ENCODE results near the gene SPAG4.

The SPAG4 gene

DNA sequence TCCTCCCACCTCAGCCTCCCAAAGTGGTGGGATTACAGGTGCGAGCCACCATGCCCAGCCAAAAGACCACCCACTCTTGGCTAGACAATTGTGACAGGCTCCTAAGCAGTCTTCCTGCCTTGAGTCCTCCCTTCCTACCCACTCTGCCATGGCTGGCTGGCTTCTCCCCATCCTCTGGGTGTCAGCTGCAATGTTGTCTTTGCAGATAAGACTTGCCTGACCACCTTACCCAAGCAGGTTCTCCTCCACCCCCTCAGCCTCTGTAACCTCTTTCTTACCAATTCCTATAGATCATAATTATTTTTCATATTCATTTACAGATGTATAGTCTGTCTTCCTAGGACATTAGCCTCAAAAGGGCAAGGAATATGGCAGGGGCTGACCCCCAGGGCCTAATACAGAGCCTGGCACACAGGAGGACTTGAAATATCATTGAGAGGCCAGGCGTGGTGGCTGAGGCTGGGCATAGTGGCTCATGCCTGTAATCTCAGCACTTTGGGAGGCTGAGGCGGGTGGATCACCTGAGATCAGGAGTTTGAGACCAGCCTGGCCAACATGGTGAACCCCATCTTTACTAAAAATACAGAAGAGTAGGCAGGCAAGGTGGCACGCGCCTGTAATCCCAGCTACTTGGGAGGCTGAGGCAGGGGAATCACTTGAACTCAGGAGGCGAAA, 28.7 kb upstream of the SPAG4 start:
- no peaks in the 10 kb centered on the region for H3K9me3 ChIP-seq (ENCODE audit: insufficient read depth, low read depth, low read length)
- no peak overlapping the region for H3K9ac ChIP-seq (ENCODE audit: low read depth, low read length)
- H3K4me1 ChIP-seq (ENCODE audit: insufficient read depth, low read length): no peaks in the 10 kb centered on the region
- H3K36me3 ChIP-seq (ENCODE audit: insufficient read depth, low read depth, low read length): no peaks in the 10 kb centered on the region
- no peak overlapping the region for H3K4me3 ChIP-seq (ENCODE audit: low read length)
- no peaks in the 10 kb centered on the region for H3K27me3 ChIP-seq (ENCODE audit: insufficient read depth, low read length)
- H3K27ac ChIP-seq (ENCODE audit: low read length): no peak overlapping the region

DNA sequence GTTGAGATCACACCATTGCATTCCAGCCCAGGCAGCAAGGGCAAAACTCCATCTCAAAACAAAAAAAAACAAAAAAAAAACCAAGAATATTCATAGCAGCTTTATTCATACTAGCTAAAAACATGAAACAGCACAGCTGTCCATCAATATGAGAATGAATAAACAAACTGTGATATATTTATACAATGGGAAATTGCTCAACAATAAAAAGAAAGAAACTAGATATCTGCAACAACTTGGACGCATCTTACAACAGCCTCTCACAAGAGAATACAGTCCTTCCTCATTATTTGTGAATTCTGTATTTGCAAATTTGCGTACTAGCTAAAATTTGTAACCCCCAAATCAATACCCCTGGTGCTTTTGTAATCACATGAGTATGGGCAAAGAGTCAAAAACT, 28.2 kb upstream of the SPAG4 start:
- H3K4me3 ChIP-seq (ENCODE audit: low read length): no peak overlapping the region

DNA sequence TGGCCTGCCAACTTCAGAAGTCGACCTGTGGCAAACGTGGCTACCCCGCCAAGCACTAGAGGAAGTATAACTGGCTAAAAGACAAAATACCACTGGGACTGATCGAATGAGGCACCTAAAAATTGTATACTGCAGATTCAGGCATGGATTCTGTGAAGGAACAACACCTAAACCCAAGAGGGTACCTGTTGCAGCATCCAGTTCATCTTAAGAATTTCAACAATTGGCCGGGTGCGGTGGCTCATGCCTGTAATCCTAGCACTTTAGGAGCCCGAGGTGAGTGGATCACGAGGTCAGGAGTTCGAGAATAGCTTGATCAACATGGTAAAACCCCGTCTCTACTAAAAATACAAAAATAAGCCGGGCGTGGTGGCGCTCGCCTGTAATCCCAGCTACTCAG, 27.2 kb upstream of the SPAG4 start:
- H3K9ac ChIP-seq (ENCODE audit: low read depth, low read length): no peak overlapping the region
- H3K27ac ChIP-seq (ENCODE audit: low read length): no peak overlapping the region
- no peaks in the 10 kb centered on the region for H3K27me3 ChIP-seq (ENCODE audit: insufficient read depth, low read length)
- no peak overlapping the region for H3K4me3 ChIP-seq (ENCODE audit: low read length)
- H3K36me3 ChIP-seq (ENCODE audit: insufficient read depth, low read depth, low read length): no peaks in the 10 kb centered on the region
- no peaks in the 10 kb centered on the region for H3K4me1 ChIP-seq (ENCODE audit: insufficient read depth, low read length)
- H3K9me3 ChIP-seq (ENCODE audit: insufficient read depth, low read depth, low read length): no peaks in the 10 kb centered on the region

More for the DNA sequence above, 28.2 kb upstream of the SPAG4 start:
- Histone ChIP-seq H3K36me3 (ENCODE audit: insufficient read depth, low read depth, low read length) (no peaks in the 10 kb centered on the region), H3K9me3 (ENCODE audit: insufficient read depth, low read depth, low read length) (no peaks in the 10 kb centered on the region), H3K27me3 (ENCODE audit: insufficient read depth, low read length) (no peaks in the 10 kb centered on the region), H3K4me1 (ENCODE audit: insufficient read depth, low read length) (no peaks in the 10 kb centered on the region), H3K9ac (ENCODE audit: low read depth, low read length) (no peak overlapping the region), H3K27ac (ENCODE audit: low read length) (no peak overlapping the region)

DNA sequence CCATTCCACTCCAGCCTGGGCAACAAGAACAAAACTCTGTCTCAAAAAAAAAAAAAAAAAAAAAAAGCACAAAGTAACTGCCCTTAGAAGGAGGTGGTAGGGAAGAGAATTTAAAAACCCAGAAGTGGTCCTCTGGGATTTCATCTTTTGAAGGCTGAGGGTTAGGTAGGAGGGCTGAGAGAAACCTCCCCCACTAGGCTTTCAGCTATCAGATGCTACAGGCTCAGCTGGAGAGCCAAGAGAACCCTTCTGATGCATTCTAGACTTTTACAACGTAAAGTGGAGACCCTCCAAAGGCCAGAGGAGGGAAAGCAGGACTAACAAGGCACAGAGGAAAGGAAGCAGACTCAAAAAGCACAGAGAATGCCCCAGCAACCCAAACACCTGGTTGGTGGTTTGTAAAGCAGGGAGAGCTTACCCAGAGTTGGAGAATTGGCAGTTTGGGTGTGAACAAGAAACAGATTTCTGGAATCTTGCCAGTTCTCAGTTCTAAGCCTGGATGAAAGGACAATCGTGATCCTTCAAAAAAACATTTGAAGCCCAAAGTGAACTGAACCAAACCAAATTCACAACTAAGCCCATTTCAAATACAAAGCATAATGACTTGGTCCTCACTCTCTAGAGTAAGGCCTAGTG, 23.2 kb upstream of the SPAG4 start:
- H3K27ac ChIP-seq (ENCODE audit: low read length): no peak overlapping the region
- H3K9me3 ChIP-seq (ENCODE audit: insufficient read depth, low read depth, low read length): no peaks in the 10 kb centered on the region
- H3K4me3 ChIP-seq (ENCODE audit: low read length): no peak overlapping the region
- no peaks in the 10 kb centered on the region for H3K36me3 ChIP-seq (ENCODE audit: insufficient read depth, low read depth, low read length)
- no peaks in the 10 kb centered on the region for H3K4me1 ChIP-seq (ENCODE audit: insufficient read depth, low read length)
- H3K9ac ChIP-seq (ENCODE audit: low read depth, low read length): no peak overlapping the region
- no peaks in the 10 kb centered on the region for H3K27me3 ChIP-seq (ENCODE audit: insufficient read depth, low read length)

DNA sequence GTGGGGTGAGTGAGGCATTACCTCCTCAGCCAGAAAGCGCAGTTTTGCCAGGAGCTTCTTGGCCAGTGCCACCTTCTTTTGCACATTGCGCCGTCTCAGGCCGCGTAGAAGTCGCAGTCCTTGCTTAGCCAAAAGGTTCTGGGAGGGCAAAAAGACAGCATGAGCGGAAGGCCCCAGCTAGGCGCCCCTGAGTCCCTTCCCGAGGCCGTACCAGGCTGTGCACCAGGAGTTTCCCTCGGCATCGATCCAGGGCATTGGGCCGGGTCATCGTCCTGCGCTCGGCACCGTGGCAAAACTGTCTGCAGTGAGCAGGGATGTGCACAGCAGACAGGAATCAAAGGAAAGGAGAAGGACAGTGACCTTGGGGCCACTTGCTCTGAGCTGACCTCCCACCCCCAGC, 20.2 kb upstream of the SPAG4 start:
- no peaks in the 10 kb centered on the region for H3K9me3 ChIP-seq (ENCODE audit: insufficient read depth, low read depth, low read length)
- no peaks in the 10 kb centered on the region for H3K4me1 ChIP-seq (ENCODE audit: insufficient read depth, low read length)
- no peak overlapping the region for H3K9ac ChIP-seq (ENCODE audit: low read depth, low read length)
- H3K4me3 ChIP-seq (ENCODE audit: low read length): no peak overlapping the region
- no peak overlapping the region for H3K27ac ChIP-seq (ENCODE audit: low read length)
- H3K27me3 ChIP-seq (ENCODE audit: insufficient read depth, low read length): peaks cover 26% of the 10 kb centered on the region
- H3K36me3 ChIP-seq (ENCODE audit: insufficient read depth, low read depth, low read length): no peaks in the 10 kb centered on the region

DNA sequence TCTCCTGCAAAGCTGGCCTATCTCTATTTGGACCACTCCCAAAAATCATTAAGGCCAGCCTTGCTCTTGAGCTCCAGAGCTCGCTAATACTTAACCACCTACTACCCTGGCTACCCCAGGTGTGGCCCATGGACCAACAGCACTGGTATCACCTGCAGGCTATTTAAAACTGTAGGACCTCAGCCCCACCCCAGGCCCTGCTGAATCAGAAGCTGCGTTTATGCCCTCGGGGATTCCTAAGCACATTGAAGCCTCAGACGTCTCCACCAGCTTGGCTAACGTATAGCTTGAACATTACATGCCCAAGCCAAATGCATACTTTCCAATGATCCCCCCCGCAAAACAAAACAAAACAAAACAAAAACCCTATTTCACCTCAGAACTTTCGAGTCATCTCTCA, 19.7 kb upstream of the SPAG4 start:
- Histone ChIP-seq H3K4me3 (ENCODE audit: low read length) (no peak overlapping the region), H3K27me3 (ENCODE audit: insufficient read depth, low read length) (peaks cover 31% of the 10 kb centered on the region), H3K9ac (ENCODE audit: low read depth, low read length) (no peak overlapping the region), H3K27ac (ENCODE audit: low read length) (no peak overlapping the region), H3K4me1 (ENCODE audit: insufficient read depth, low read length) (no peaks in the 10 kb centered on the region), H3K36me3 (ENCODE audit: insufficient read depth, low read depth, low read length) (no peaks in the 10 kb centered on the region), H3K9me3 (ENCODE audit: insufficient read depth, low read depth, low read length) (no peaks in the 10 kb centered on the region)

DNA sequence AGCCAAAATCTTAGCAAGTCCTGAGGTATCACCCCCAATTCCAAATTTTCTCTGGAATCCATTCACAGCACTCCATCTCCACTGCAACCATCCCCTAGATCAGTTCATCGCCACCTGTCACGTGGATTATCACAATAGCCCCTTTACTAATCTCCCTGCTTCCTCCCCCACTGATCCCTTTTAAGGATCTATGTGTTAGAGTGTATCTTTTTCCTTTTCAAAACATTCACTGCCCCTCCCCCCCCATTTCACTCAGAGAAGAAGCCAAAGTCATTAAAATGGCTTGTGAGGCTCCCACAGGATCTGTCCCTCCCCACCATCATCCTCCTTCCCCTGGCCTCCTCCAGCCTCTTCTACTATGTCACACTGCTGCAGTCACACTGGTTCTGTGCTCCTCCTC, 18.4 kb upstream of the SPAG4 start:
- no peak overlapping the region for H3K27ac ChIP-seq (ENCODE audit: low read length)
- H3K9ac ChIP-seq (ENCODE audit: low read depth, low read length): no peak overlapping the region
- H3K4me3 ChIP-seq (ENCODE audit: low read length): no peak overlapping the region
- peaks cover 44% of the 10 kb centered on the region for H3K27me3 ChIP-seq (ENCODE audit: insufficient read depth, low read length)
- H3K9me3 ChIP-seq (ENCODE audit: insufficient read depth, low read depth, low read length): no peaks in the 10 kb centered on the region; the same call in 1 of the 2 replicates
- H3K4me1 ChIP-seq (ENCODE audit: insufficient read depth, low read length): no peaks in the 10 kb centered on the region
- no peaks in the 10 kb centered on the region for H3K36me3 ChIP-seq (ENCODE audit: insufficient read depth, low read depth, low read length)

DNA sequence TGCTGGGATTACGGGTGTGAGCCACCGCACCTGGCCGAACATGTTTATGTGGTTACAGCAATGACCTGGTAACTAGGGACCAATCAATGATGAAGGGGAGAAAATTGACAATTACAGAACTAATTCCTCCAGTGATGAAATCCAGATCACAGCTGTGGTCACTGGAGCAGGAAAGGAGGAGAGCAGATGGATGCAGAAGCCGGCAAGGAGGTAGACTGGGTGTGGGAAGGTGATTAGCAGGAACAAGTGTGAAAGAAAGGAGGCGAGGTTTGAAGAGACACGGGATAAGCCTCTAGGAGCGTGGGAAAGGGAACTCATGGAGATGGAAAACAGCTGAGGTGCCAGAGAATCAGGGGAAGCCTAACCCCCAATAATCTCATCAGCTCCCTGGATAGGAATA, 17.2 kb upstream of the SPAG4 start:
- H3K4me1 ChIP-seq (ENCODE audit: insufficient read depth, low read length): no peaks in the 10 kb centered on the region
- no peaks in the 10 kb centered on the region; the same call in 1 of the 2 replicates for H3K9me3 ChIP-seq (ENCODE audit: insufficient read depth, low read depth, low read length)
- H3K36me3 ChIP-seq (ENCODE audit: insufficient read depth, low read depth, low read length): no peaks in the 10 kb centered on the region
- no peak overlapping the region for H3K27ac ChIP-seq (ENCODE audit: low read length)
- peaks cover 56% of the 10 kb centered on the region for H3K27me3 ChIP-seq (ENCODE audit: insufficient read depth, low read length)
- no peak overlapping the region for H3K9ac ChIP-seq (ENCODE audit: low read depth, low read length)
- H3K4me3 ChIP-seq (ENCODE audit: low read length): no peak overlapping the region

DNA sequence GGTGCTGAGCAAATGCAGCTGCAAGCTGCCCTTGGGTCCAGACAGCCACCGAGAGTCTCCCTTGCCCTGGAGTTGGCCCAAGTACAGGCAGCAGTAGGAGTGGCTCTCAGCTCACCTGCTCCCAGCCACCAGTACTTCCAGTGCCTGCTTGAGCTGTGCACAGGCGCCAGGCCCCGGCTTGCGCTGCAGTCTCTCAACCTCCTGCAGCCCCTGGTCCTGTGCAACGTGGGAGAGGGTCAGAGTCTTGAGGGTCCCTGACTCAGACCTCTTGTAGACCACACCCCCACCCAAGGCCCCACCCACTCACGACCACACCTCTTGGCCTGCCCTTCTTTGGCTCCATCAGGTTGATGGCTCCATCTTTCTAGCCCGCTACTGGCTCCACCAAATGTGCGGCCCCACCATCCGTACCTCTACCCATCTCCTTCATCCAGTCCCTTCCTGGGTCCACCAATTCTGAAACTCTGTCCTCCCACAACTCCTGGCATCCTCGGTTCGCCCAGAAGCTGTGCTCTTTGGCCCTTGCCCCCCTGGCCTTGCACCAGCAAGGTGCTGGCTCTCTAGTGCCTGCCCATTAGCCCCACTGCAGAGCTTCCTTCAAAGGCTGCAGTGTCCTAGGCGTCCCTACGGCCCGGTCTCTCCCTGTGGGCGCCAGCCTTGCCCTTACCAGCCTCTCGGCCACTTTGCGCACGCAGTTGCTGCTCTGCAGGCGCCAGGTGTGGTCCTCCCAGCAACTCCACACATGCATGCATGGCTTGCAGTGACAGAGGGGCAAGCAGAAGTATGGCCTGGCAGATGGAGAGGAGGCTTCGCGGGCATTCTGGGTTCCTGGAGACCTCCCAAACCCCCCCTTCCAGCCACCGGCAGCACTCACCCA, 16.5 kb upstream of the SPAG4 start:
- H3K9ac ChIP-seq (ENCODE audit: low read depth, low read length): no peak overlapping the region
- peaks cover 63% of the 10 kb centered on the region for H3K27me3 ChIP-seq (ENCODE audit: insufficient read depth, low read length)

DNA sequence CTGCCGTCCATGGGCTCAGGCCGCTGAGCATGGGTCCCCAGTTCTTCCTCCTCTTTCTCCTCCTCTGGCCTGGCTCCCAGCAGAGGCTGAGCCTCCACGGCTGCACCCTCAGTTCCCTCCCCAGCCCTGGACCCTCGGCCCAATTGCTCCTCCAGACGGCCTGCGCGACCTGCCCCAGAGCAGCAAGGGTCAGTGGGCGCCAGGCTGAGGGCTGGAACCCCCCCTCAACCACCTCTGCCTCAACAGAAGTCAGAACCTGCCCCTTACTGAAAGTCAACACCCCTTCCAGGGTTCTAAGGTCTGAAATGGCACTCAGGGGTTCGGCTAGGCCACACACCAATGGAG, 15.9 kb upstream of the SPAG4 start:
- Histone ChIP-seq H3K36me3 (ENCODE audit: insufficient read depth, low read depth, low read length) (no peaks in the 10 kb centered on the region), H3K4me3 (ENCODE audit: low read length) (no peak overlapping the region), H3K4me1 (ENCODE audit: insufficient read depth, low read length) (no peaks in the 10 kb centered on the region), H3K27me3 (ENCODE audit: insufficient read depth, low read length) (peaks cover 63% of the 10 kb centered on the region), H3K9ac (ENCODE audit: low read depth, low read length) (no peak overlapping the region), H3K9me3 (ENCODE audit: insufficient read depth, low read depth, low read length) (no peaks in the 10 kb centered on the region; the same call in 1 of the 2 replicates), H3K27ac (ENCODE audit: low read length) (no peak overlapping the region)

More for the DNA sequence above, 16.5 kb upstream of the SPAG4 start:
- Histone ChIP-seq H3K4me1 (ENCODE audit: insufficient read depth, low read length) (no peaks in the 10 kb centered on the region), H3K9me3 (ENCODE audit: insufficient read depth, low read depth, low read length) (no peaks in the 10 kb centered on the region; the same call in 1 of the 2 replicates), H3K4me3 (ENCODE audit: low read length) (no peak overlapping the region), H3K27ac (ENCODE audit: low read length) (no peak overlapping the region), H3K36me3 (ENCODE audit: insufficient read depth, low read depth, low read length) (no peaks in the 10 kb centered on the region)

DNA sequence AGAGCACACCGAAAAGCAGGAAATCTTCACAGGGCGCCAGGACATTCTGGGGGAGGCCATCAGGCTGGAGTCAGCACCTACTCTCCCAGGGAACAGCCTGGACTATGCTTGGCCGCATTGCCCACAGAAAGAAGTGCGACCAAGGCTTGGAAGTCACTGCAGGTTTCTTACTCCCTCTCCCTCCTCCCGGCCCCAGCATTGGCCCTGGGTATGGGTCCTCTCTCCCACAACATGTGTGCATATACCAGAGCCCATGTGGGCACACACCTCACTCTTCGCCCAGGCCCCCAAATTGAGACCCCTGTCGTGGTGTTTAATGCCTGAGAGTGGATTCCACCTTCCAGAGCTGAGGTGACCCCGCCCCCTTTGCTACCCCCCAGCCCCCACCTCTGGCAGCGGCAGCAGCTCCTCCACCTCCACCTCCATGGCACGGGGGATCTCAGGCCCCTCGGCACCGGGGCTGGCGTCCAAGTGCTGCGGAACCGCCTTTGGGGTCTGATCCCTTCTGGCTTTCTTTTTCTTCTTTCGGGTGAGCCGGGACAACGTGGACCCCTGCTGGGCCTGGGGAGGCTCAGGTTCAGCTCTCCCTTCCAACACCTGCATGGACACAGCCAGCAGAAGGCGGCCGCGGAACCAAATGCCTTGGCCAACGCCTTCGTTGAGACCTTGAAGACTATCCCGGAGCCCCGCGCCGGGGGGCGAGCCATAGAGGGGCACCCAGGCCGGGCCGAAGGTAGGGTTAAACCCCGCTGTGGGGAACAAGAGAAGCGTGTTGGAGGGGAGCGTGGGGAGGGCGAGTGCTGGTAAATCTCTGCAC, 15.2 kb upstream of the SPAG4 start:
- Histone ChIP-seq H3K4me3 (ENCODE audit: low read length) (peak overlapping the region; percentile 74; the same call in 1 of the 2 replicates), H3K9me3 (ENCODE audit: insufficient read depth, low read depth, low read length) (no peaks in the 10 kb centered on the region; the same call in 1 of the 2 replicates), H3K9ac (ENCODE audit: low read depth, low read length) (no peak overlapping the region), H3K27ac (ENCODE audit: low read length) (no peak overlapping the region), H3K27me3 (ENCODE audit: insufficient read depth, low read length) (peaks cover 63% of the 10 kb centered on the region), H3K4me1 (ENCODE audit: insufficient read depth, low read length) (no peaks in the 10 kb centered on the region), H3K36me3 (ENCODE audit: insufficient read depth, low read depth, low read length) (no peaks in the 10 kb centered on the region)
